Keratinocyte (primary cell): ENCODE data around the gene CA11.

Source experiments
- EZH2 ChIP-seq: IDR thresholded peaks from one replicate; pipeline ENCODE4 v1.6.1; 2012; ENCODE audit warnings: inconsistent platforms, mild to moderate bottlenecking, low read length, moderate library complexity
- TF ChIP-seq, protein P1 (sequence below), 3 experiments: IDR thresholded peaks in 1 of 3; conservative IDR thresholded peaks in 1 of 3; optimal IDR thresholded peaks in 1 of 3; 2 replicates in 2 of 3; 3 replicates in 1 of 3; pipeline versions ENCODE3 to v1.5.1; 2011; ENCODE audit warnings: low read length in 3 of 3, mild to moderate bottlenecking in 3 of 3, moderate library complexity in 2 of 3, control low read depth in 1 of 3, inconsistent platforms in 1 of 3; ENCODE audit not compliant: insufficient read depth in 2 of 3; ENCODE audit errors: extremely low read depth in 1 of 3

DNA sequence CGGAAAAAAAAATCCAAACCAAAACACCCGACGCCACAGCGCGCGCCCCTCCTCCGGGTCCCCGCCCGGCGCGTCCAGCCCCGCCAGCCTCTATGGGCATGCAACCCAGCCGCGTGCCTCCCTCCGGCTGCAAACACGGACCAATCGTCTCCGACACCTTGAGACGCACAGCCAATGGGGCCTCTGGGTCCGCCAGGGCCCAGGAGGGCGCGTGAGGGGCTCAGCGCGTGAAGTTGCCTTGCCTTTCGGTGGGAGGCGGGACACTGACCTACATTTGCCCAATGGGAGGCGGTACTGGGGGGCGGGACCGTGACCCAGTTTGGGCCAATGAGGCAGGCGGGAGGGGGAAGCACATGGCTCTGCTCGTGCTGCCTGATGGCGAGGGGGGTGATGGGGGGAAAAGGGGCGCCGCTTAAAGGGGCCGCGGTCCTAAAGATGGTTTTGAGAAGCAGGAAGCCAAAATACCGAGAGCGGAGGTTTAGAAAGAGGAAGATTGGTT, 8.5 kb downstream of the CA11 start:
- TF ChIP-seq, protein P1, sequence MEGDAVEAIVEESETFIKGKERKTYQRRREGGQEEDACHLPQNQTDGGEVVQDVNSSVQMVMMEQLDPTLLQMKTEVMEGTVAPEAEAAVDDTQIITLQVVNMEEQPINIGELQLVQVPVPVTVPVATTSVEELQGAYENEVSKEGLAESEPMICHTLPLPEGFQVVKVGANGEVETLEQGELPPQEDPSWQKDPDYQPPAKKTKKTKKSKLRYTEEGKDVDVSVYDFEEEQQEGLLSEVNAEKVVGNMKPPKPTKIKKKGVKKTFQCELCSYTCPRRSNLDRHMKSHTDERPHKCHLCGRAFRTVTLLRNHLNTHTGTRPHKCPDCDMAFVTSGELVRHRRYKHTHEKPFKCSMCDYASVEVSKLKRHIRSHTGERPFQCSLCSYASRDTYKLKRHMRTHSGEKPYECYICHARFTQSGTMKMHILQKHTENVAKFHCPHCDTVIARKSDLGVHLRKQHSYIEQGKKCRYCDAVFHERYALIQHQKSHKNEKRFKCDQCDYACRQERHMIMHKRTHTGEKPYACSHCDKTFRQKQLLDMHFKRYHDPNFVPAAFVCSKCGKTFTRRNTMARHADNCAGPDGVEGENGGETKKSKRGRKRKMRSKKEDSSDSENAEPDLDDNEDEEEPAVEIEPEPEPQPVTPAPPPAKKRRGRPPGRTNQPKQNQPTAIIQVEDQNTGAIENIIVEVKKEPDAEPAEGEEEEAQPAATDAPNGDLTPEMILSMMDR (optimal IDR thresholded peaks at IDR 0.05 in 1 of 3, IDR thresholded peaks at IDR 0.05 in 1 of 3, conservative IDR thresholded peaks at IDR 0.05 in 1 of 3; ENCODE audit: extremely low read depth in 1 of 3, insufficient read depth in 2 of 3, low read length in 3 of 3) = no peak
- no peak for TF ChIP-seq EZH2
